T1000 (cell line): ENCODE results near the gene CTPS1.

Experiments used
- DNase-seq: peaks from one replicate; lab custom pipeline; 2025; ENCODE audit warnings: mixed read lengths; lab: John Stamatoyannopoulos, UW

Gene CTPS1

GRCh38 chr1:40966417-40966816 lies 13.1 kb upstream of the CTPS1 start:
- no peak for DNase-seq

GRCh38 chr1:40969445-40969844 lies 10.1 kb upstream of the CTPS1 start:
- DNase-seq = no peak

- no peak for DNase-seq
These were observed 7.5 kb upstream of the CTPS1 start for GRCh38 chr1:40971966-40972365.

- no peak for DNase-seq
These were observed 5.6 kb upstream of the CTPS1 start for GRCh38 chr1:40973912-40974311.

- no peak for DNase-seq
These were observed 4.6 kb upstream of the CTPS1 start for GRCh38 chr1:40974945-40975344.

- DNase-seq = no peak
These were observed 2.4 kb upstream of the CTPS1 start for GRCh38 chr1:40976952-40977690.

- DNase-seq = no peak
These were observed 1.8 kb upstream of the CTPS1 start for GRCh38 chr1:40977716-40978115.

GRCh38 chr1:40978886-40979240 lies 633 bp upstream of the CTPS1 start:
- DNase-seq = no peak

- DNase-seq = no peak
These were observed 564 bp downstream of the CTPS1 start for GRCh38 chr1:40980068-40980452.

GRCh38 chr1:40980453-40981121 lies 1.1 kb downstream of the CTPS1 start:
- no peak for DNase-seq

GRCh38 chr1:40981691-40982448 lies 2.4 kb downstream of the CTPS1 start:
- DNase-seq = no peak

GRCh38 chr1:40982721-40983120 lies 3.2 kb downstream of the CTPS1 start:
- DNase-seq = no peak

GRCh38 chr1:40983286-40983685 lies 3.8 kb downstream of the CTPS1 start:
- DNase-seq = no peak

GRCh38 chr1:40984066-40984465 lies 4.6 kb downstream of the CTPS1 start:
- DNase-seq = no peak

- DNase-seq = no peak
These were observed 5.0 kb downstream of the CTPS1 start for GRCh38 chr1:40984531-40984930.

GRCh38 chr1:40985161-40985560 lies 5.7 kb downstream of the CTPS1 start:
- no peak for DNase-seq

- DNase-seq = no peak
These were observed 6.4 kb downstream of the CTPS1 start for GRCh38 chr1:40985875-40986274.

- DNase-seq = no peak
These were observed 6.9 kb downstream of the CTPS1 start for GRCh38 chr1:40986328-40986783.

- DNase-seq = no peak
These were observed 7.5 kb downstream of the CTPS1 start for GRCh38 chr1:40986956-40987355.

GRCh38 chr1:40987439-40988276 lies 8.2 kb downstream of the CTPS1 start:
- DNase-seq = no peak

GRCh38 chr1:40988280-40988679 lies 8.8 kb downstream of the CTPS1 start:
- no peak for DNase-seq

- no peak for DNase-seq
These were observed 9.6 kb downstream of the CTPS1 start for GRCh38 chr1:40989066-40989465.
